HG03469 (cell line): ENCODE measurements around the gene ENPP3.
A peak's percentile ranks its signal among the peaks of the same experiment; 100 is the strongest.

Experiments used
- ATAC-seq: cut with Tn5 transposase; IDR thresholded peaks from one replicate; pipeline ENCODE4 v1.9.1; 2021; ENCODE audit warnings: mild to moderate bottlenecking, moderate library complexity, moderate number of reproducible peaks; ENCODE audit not compliant: unreplicated experiment

ENPP3 gene

DNA sequence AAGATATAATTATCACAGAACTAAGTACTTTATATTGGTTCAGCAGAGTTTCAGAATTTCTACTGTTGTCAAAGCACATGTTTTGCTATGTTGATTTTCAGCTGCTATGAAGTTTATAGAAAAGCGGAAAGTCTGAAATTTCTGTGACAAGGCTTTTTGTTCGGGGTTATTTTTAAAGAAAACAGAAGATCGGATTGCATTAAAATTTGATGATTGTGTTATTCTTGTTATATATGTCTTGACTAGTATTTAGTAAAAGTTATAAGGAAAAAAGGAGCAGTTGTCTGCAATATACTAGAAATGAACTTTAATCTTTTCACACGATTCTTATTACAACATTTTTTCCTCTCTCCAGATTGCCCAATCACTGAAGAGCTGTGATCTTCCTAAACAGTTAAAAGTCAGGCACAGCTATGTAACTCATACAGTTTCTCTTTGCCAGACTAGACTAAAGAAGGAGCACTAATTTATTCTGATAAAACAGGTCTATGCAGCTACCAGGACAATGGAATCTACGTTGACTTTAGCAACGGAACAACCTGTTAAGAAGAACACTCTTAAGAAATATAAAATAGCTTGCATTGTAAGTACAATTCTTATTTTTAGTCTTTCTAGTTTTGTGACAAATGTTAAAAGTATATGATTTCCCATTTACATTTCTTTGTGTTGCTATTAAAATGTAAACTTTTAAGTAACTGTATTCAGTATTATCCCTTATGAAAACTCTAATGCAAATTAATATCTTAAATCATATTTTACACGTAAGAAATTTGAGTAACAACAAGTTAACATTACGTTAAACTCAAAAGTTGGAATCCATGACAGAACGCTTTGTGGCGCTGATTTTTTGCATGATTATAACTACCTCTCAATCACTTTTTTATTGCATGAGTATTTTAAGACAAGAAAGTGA is at the start of gene ENPP3:
Gene ENPP3 (plus strand): TSS at position 423 of the 913 bp plus-strand sequence. CDS start 83 bp downstream, at position 506.
- ATAC-seq, result no peak

- ATAC-seq, result no peak
Observed at GRCh38 chr6:131587909-131588308, 49.2 kb upstream of the ENPP3 start.

GRCh38 chr6:131588643-131589042 is 48.5 kb upstream of the ENPP3 start:
- ATAC-seq, result no peak

- ATAC-seq, result no peak
Observed at GRCh38 chr6:131592935-131593334, 44.2 kb upstream of the ENPP3 start.

DNA sequence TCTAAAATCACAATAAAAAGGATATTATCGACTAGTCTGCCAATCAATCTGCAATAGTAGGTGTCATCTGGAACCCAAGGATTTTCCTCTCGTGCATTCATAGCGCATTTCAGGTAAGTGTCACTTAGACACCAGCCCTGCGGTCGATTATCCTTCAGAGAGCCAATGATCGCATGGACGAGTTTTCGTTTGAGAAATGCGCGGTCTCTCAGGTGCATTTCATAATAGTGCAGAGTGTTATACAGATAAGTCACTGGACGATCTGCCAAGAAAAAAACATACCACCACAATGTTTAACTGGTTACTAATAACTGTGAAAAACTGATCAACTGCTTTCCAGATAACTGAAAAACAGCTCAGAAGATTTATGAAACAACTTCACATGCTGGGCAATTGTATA is 43.0 kb upstream of the ENPP3 start:
- ATAC-seq, result no peak

- no peak for ATAC-seq
Observed at GRCh38 chr6:131597446-131597845, 39.7 kb upstream of the ENPP3 start.

DNA sequence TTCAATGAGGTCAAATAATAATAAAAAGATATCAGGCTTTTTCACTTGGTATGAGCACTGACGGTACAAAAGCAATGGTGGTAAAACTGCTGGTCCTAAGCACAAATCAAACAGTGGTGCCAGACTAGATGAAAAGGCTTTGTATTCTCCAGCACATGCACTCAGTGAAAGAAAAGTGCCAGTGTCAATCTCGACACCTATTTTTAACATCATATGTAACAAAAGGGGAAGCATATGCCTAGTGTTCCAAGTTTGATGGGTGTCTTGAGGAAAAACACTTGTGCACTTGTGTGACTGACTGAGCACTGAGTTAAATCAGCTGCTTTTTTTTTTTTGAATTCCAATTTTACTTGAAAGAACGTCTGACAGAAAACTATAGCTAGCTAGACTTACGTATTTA is 36.4 kb upstream of the ENPP3 start:
- no peak for ATAC-seq

GRCh38 chr6:131602781-131603312 is 34.3 kb upstream of the ENPP3 start:
- ATAC-seq, result no peak

DNA sequence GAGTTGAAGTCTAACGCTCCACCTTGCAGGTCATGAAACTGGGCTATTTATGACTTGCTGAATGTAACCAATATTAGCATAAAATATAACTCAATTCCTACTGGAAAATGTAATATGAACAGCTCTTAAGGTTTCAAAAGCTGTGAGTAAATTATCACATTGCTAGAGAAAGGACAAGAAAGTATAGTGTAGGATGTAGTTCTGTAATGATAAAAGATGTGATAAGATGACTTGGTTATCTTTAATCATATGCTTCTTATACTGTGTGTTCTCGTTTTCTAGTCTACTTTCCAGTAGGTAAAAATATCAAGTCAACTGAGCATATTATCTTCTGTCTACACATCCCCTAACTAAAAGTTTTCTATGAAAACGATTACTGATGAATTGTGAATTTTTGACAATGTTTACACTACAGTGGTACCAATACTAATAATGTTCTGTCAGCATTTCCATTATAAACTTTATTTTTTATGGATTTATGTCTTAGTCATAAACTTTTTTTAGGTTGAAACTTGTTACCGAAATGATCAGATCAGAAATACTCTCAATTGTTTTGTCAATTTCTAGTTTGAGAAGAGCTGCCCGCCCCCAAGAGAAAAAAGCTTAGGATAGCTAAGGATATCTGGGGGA is 23.7 kb upstream of the ENPP3 start:
- no peak for ATAC-seq

- no peak for ATAC-seq
Observed at GRCh38 chr6:131615275-131615674, 21.8 kb upstream of the ENPP3 start.

DNA sequence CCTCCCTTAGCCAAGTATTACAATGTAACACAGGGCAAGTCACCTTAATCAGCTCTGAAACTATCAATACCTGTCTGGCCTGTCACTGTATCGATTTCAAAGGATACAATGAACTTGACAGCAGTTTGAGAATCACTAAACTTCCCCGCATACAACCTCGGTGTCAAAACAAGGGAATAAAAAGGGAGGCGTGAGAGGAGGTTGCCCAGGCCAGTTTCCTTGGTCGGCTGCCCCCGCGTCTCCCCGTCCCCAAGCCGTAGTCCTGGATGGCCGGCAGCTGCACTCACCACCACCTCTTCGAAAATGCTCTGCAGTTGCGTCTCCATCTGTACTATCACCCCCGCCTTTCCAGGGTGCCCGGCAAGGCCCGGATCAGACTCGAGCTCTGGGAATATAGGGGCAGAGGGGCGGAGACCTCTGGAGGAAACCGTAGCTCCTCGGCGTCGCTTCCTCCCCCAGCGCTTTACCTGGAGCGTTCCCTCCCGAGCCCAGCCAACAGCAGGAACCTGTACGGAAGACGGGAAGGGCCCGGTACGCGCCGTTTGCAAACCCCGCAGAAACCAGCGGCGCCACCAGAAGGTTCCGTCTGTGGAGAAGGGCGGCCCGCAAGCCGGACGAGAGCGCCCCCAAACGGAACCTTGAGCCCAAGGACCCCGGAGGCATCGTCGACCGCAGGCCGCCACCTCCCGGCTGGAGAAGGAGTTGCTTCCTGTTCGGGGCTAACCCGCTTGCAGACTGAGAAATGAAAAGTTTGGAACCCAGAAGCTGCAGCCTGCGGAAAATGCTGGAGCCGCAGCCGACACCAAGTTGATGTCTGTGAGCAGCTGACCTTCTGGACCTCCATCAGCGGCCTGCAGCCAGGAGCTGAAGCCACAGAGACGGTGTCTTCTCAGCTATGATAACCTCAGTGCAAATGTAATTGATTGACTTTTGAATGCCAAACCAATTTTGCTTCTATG is 9.1 kb upstream of the ENPP3 start, which contains the start of gene MED23:
Gene MED23 (minus strand): TSS at position 519 of the 959 bp plus-strand sequence. CDS start 193 bp downstream, at position 326.
- peak; percentile 94 for ATAC-seq

DNA sequence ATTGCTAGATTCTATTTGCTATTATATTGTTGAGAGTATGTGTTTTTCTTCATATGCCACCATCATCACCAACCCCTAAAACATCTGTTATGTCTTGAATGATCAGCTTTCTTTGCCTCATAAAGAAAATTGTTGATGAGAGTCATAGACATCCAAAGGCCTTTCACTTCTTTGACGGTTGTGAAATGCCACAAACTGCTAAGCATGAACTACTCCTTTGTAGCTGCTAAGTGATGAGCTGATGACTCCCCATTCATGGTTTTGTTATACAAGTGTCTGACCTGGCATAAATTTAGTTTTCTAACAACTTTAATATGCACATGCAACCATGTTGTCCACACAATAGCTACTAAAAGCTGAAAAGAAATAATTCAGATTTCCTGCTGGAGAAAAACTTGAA is 8.4 kb upstream of the ENPP3 start:
- no peak for ATAC-seq

GRCh38 chr6:131629651-131630050 is 7.5 kb upstream of the ENPP3 start:
- no peak for ATAC-seq

- no peak for ATAC-seq
Observed at GRCh38 chr6:131631625-131632289, 5.3 kb upstream of the ENPP3 start.

GRCh38 chr6:131635384-131636340 is 1.4 kb upstream of the ENPP3 start:
- peak; percentile 89 for ATAC-seq

DNA sequence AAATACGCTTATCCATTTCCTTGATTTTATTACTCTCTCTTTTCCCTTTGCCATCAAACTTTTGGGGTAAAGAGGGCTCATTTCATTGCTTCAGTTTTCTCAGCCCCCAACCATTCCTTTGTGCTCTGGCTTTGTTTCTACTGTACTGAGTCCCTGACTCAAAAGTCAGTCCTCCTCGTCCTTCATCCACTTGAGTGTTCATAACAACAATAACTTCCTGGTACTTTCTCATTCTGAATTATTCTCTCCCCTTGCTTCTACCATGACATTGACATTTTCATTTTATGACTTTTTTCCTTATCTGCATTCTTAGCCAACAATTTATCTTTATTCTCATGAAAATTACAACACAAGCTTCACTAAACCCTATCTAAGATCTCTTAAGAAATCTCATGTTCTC is 911 bp downstream of the ENPP3 start:
- ATAC-seq, result no peak

- no peak for ATAC-seq
Observed at GRCh38 chr6:131640100-131640499, 3.0 kb downstream of the ENPP3 start.

DNA sequence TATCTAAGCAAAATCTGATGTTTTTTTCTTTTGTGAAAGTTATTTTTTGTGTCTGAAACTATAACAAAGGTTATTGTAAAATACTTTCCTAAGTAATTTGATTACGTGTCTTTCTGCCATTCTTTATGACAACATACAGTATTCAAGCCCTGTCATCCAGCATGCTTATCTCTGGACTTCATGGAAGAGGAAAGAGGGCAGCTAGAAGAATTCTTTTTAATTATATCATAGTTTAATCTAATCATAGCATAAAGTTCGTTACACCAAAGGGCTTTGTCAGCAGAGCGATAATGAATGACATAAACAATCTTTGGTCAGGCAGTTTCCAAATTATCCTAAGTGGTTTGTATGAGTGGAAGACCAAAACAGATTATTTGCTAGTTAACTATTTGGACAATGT is 3.5 kb downstream of the ENPP3 start:
- no peak for ATAC-seq

DNA sequence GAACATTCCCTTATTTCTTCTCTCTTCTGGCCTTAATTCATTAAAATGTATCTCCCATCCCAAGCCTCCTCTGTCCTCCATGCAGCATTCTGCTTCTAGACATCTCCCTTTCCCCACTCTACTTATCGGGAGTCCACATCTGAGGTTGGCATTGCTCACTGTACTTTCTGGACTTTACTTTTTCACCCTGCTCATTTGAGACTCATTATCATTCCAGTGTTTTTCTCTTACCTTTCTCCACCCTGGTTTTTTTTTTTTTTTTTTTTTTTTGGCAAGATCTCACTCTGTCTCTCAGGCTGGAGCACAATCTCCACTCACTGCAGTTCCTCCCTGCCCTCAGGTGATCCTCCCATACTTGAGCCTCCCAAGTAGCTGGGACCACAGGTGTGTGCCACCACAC is 4.5 kb downstream of the ENPP3 start:
- no peak for ATAC-seq
